Duodenal mucosa (tissue), 2 donors: ENCODE results near the gene SCAMP1.
"Not testable (repeated sequence)": the region's sequence is repeated elsewhere in the genome, so short reads cannot be mapped to it uniquely, and the experiment has no call there.

Experiments
- H3K27ac ChIP-seq: one replicate; pipeline ENCODE4 v1.7.0; 2013; ENCODE audit warnings: low read depth, low read length
- H3K27me3 ChIP-seq, 2 donors: one replicate each; pipeline ENCODE4 v1.7.0; 2013; ENCODE audit warnings: low read length in 2 of 2, control low read depth in 1 of 2; ENCODE audit not compliant: insufficient read depth in 2 of 2, control insufficient read depth in 1 of 2
- H3K36me3 ChIP-seq, 2 donors: one replicate each; pipeline ENCODE4 v1.7.0; 2013; ENCODE audit warnings: low read length in 2 of 2, control low read depth in 1 of 2; ENCODE audit not compliant: insufficient read depth in 2 of 2, control insufficient read depth in 1 of 2
- H3K4me1 ChIP-seq, 2 donors: one replicate each; pipeline ENCODE4 v1.7.0; 2013; ENCODE audit warnings: low read length in 2 of 2, control low read depth in 1 of 2; ENCODE audit not compliant: insufficient read depth in 2 of 2, control insufficient read depth in 1 of 2
- H3K4me3 ChIP-seq, 2 donors: one replicate each; pipeline ENCODE4 v1.7.0; 2013; ENCODE audit warnings: low read length in 2 of 2, low read depth in 1 of 2
- H3K9ac ChIP-seq, 2 donors: one replicate each; pipeline ENCODE4 v1.7.0; 2013; ENCODE audit warnings: low read length in 2 of 2, low read depth in 1 of 2
- H3K9me3 ChIP-seq, 2 donors: one replicate each; pipeline ENCODE4 v1.7.0; 2013; ENCODE audit warnings: low read length in 2 of 2, control low read depth in 1 of 2; ENCODE audit not compliant: control insufficient read depth in 1 of 2

Gene SCAMP1

DNA sequence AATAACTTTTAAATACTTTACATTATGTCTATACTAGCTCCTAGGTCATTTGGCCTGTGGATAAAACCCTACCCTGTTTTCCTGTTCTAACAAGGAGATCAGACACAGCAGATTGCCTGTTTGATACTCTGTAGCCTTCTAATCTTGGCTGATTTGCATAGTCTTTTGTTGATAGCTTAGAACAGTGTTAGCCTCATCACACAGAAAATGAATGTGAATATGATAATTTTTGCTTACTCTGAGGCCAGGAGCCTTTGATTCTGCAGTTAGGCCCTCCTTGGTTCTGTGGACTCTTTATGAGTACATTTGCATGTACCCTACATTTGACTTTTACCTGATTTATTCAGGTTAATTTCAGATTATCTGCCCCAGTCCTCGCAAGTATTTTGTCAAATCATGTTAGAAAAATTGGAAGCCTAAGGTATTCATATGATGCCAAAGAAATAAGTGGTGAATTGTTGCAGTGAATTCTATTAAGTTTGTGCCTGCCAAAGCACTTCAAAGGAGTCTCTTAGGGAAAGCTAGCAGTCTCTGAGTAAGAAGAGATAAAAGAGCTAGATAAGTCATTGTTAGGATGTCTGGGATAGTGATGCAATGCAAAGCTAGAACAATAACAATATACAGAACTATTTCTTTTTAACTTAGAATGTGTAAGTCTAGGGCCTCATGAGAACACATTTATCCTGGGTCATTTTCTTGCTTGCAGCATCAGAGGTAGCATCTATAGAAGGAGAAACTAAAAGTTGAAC lies 56.4 kb downstream of the SCAMP1 start:
- Histone ChIP-seq H3K4me1 (no peaks in the 10 kb centered on the region), H3K9ac (no peak overlapping the region), H3K27ac (no peak overlapping the region), H3K27me3 (no peaks in the 10 kb centered on the region), H3K4me3 (no peak overlapping the region), H3K36me3 (peaks cover 3 to 13% of the 10 kb centered on the region in 2 donors), H3K9me3 (no peaks in the 10 kb centered on the region)

GRCh38 chr5:78419396-78419795 lies 59.0 kb downstream of the SCAMP1 start:
- Histone ChIP-seq H3K27me3 (no peaks in the 10 kb centered on the region), H3K36me3 (peaks cover 3 to 20% of the 10 kb centered on the region in 2 donors), H3K4me3 (no peak overlapping the region), H3K9me3 (no peaks in the 10 kb centered on the region), H3K27ac (no peak overlapping the region), H3K4me1 (no peaks in the 10 kb centered on the region), H3K9ac (no peak overlapping the region)

DNA sequence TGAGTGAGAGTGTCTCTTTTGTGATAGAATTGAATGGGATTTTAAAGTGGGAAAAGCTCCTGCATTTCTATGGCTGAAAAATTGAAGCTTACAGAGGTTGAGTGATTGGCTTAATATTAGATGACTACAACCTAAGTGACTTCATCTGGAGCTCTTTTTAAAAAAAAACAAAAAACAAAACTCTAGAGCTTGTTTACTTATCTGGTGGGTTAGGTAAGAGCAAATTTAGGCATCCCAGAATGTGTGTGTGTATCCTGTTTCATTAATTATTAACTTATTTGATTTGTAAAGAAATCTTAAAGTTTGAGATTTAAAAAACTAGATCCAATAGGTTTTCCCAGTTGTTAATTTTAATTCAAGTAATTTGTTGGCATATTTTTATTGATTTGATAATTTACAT lies 60.1 kb downstream of the SCAMP1 start:
- no peak overlapping the region for H3K27ac ChIP-seq
- no peaks in the 10 kb centered on the region for H3K9me3 ChIP-seq
- peaks cover 3 to 20% of the 10 kb centered on the region in 2 donors for H3K36me3 ChIP-seq
- H3K27me3 ChIP-seq, result no peaks in the 10 kb centered on the region
- H3K4me1 ChIP-seq, result no peaks in the 10 kb centered on the region
- no peak overlapping the region for H3K9ac ChIP-seq
- H3K4me3 ChIP-seq, result no peak overlapping the region

DNA sequence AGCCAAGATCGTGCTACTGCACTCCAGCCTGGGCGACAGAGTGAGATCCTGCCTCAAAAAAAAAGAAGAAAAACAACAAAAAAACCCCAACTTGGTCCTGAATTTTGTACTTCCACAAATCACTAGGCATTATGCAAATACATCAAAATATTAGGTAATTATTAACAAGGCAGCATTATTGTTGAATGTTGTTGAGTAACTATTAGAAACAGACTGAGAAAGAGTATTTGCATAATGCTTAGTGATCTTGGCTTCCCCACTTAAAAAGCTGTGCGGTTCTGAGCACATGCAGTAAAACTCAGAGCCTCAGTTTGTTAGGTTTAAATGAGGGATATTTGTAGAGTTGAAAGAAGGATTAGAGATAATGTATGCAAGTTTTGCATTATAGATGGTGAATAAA lies 64.2 kb downstream of the SCAMP1 start:
- no peak overlapping the region for H3K27ac ChIP-seq
- H3K27me3 ChIP-seq, result no peaks in the 10 kb centered on the region
- H3K4me3 ChIP-seq, result no peak overlapping the region
- no peaks in the 10 kb centered on the region for H3K9me3 ChIP-seq
- no peaks in the 10 kb centered on the region for H3K4me1 ChIP-seq
- H3K9ac ChIP-seq, result no peak overlapping the region
- H3K36me3 ChIP-seq, result peaks cover 2 to 18% of the 10 kb centered on the region in 2 donors

- Histone ChIP-seq H3K27ac (no peak overlapping the region), H3K9ac (no peak overlapping the region), H3K9me3 (no peaks in the 10 kb centered on the region), H3K36me3 (peaks cover 7 to 10% of the 10 kb centered on the region in 2 donors), H3K27me3 (no peaks in the 10 kb centered on the region), H3K4me1 (no peaks in the 10 kb centered on the region), H3K4me3 (no peak overlapping the region)
Measured at GRCh38 chr5:78429332-78429980, 69.0 kb downstream of the SCAMP1 start.

GRCh38 chr5:78430866-78431265 lies 70.4 kb downstream of the SCAMP1 start:
- Histone ChIP-seq H3K9me3 (no peaks in the 10 kb centered on the region), H3K9ac (no peak overlapping the region), H3K4me1 (no peaks in the 10 kb centered on the region), H3K27me3 (no peaks in the 10 kb centered on the region), H3K36me3 (peaks cover 7 to 10% of the 10 kb centered on the region in 2 donors), H3K27ac (no peak overlapping the region), H3K4me3 (no peak overlapping the region)

DNA sequence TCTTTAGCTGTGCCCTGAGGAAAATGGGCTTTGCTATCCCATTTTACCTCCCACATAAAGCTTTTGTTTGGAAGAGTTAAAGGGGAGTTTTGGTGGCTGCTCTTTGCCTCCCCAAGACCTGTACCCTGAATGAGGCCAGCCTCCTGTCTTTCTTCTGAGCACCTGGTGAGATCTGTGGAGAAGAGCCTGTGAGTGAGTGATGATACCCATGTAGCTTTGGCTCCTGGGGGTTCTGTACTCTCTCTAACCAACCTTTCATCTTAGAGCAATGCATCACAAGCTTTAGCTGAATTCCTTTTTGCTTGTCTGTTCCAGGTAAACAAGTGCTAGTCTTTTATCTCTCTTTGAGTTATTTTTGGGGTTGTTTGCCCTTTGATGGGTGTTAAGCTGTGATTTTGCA lies 73.6 kb downstream of the SCAMP1 start:
- Histone ChIP-seq H3K4me1 (no peaks in the 10 kb centered on the region), H3K36me3 (peaks cover 2 to 4% of the 10 kb centered on the region in 2 donors), H3K27ac (no peak overlapping the region), H3K9ac (no peak overlapping the region), H3K4me3 (no peak overlapping the region), H3K27me3 (no peaks in the 10 kb centered on the region), H3K9me3 (no peaks in the 10 kb centered on the region)

DNA sequence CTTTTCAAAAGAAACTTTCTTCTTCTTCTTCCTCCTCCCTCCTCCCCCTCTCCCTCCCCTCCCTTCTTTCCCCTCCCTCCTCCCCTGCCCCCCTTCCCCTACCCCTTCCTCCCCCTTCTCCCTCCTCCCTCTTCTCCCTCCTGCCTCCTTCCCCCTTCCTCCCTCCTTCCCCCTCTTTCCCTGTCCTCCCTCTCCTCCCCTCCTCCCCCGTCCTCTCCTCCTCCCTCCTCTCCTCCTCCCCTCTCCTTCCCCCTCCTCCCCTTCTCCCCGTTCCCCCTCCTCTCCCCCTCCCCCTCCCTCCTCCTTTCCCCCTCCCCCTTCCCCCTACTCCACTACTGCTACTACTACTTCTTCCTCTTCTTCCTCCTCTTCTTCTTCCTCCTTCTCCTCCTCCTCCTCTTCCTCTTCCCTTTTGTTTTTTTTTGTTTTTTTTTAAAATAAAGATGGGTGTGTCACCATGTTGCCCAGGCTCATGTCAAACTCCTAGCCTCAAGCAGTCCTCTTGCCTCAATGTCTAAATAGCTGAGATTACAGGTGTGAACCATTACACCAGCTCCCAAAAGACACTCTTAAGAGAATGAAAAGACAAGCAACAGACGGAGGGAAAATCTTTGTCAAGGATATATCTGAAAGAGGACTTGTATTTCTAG lies 87.5 kb downstream of the SCAMP1 start:
- Histone ChIP-seq H3K36me3 (peaks cover 0 to 8% of the 10 kb centered on the region in 2 donors), H3K27ac (no peak overlapping the region), H3K9ac (no peak overlapping the region), H3K4me1 (no peaks in the 10 kb centered on the region), H3K27me3 (no peaks in the 10 kb centered on the region), H3K4me3 (no peak overlapping the region), H3K9me3 (no peaks in the 10 kb centered on the region)

DNA sequence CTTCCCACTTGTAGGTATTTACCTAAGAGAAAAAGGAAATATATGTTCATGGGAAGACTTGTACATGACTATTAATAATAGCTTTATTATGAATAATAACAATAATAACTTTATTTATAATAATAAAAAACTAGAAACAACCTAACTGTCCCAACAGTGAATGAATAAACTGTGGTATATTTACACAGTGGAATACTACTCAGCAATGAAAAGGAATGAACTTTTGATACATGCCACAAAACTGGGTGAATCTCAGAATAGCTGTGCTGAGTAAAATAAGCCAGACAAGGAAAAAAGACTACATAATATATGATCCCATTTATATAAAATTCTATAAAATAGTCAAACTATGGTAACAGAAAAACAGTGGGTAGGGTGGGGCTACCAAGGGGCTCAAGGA lies 88.7 kb downstream of the SCAMP1 start:
- no peak overlapping the region for H3K27ac ChIP-seq
- H3K9me3 ChIP-seq, result no peaks in the 10 kb centered on the region
- no peaks in the 10 kb centered on the region for H3K4me1 ChIP-seq
- H3K27me3 ChIP-seq, result no peaks in the 10 kb centered on the region
- H3K4me3 ChIP-seq, result no peak overlapping the region
- H3K36me3 ChIP-seq, result peaks cover 0 to 8% of the 10 kb centered on the region in 2 donors
- H3K9ac ChIP-seq, result no peak overlapping the region

- H3K9me3 ChIP-seq, H3K4me3 ChIP-seq, H3K27ac ChIP-seq, H3K27me3 ChIP-seq, H3K4me1 ChIP-seq, H3K9ac ChIP-seq, H3K36me3 ChIP-seq: not testable (repeated sequence)
Measured at GRCh38 chr5:78457507-78457906, 97.1 kb downstream of the SCAMP1 start.
